Measurements from ENCODE around the gene CA10. TPM values are rescaled to one million over a fixed set of nuclear protein-coding genes. Genes with fewer than 3 reads are reported as not detected.

The CA10 gene
- total RNA-seq, 2 donors from 2014 or later, result 0.22 to 0.37 TPM

- no peak for DNase-seq
- no peaks in the 10 kb centered on the region for H3K9me3 Mint-ChIP-seq
- no peaks in the 10 kb centered on the region for H3K36me3 Mint-ChIP-seq (ENCODE audit: low read depth)
- Histone ChIP-seq H3K36me3 (ENCODE audit: control insufficient read depth, insufficient read depth, low read length) (no peaks in the 10 kb centered on the region), H3K4me1 (ENCODE audit: control insufficient read depth, insufficient read depth, low read length) (no peaks in the 10 kb centered on the region), H3K27ac (ENCODE audit: low read depth, low read length) (no peak overlapping the region), H3K4me3 (ENCODE audit: low read length) (no peak overlapping the region), H3K9me3 (ENCODE audit: control insufficient read depth, low read length) (no peaks in the 10 kb centered on the region), H3K9ac (ENCODE audit: extremely low read depth, low read length, poor library complexity, severe bottlenecking) (no peak overlapping the region), H3K27me3 (ENCODE audit: control insufficient read depth, insufficient read depth, low read length, poor library complexity, severe bottlenecking) (no peaks in the 10 kb centered on the region)
- no peak overlapping the region for H3K27ac Mint-ChIP-seq
- H3K4me3 Mint-ChIP-seq, result no peak overlapping the region
- peaks cover 7% of the 10 kb centered on the region for H3K27me3 Mint-ChIP-seq (ENCODE audit: insufficient read depth)
- 74 to 82% methylated on average over 3 of the region's 3 CpGs for WGBS, 2 experiments (ENCODE audit: insufficient coverage in 1 of 2, insufficient read length in 1 of 2)
- no peak for TF ChIP-seq CTCF (conservative IDR thresholded peaks at IDR 0.05)
- H3K4me1 Mint-ChIP-seq, result peaks cover 3% of the 10 kb centered on the region
Observed at GRCh38 chr17:51848451-51848850, 310.1 kb downstream of the CA10 start.

GRCh38 chr17:51846566-51846965 lies 311.9 kb downstream of the CA10 start:
- no peaks in the 10 kb centered on the region for H3K9me3 ChIP-seq (ENCODE audit: control insufficient read depth, low read length)
- H3K4me1 Mint-ChIP-seq, result no peaks in the 10 kb centered on the region
- no peaks in the 10 kb centered on the region for H3K27me3 ChIP-seq (ENCODE audit: control insufficient read depth, insufficient read depth, low read length, poor library complexity, severe bottlenecking)
- H3K27me3 Mint-ChIP-seq (ENCODE audit: insufficient read depth), result peaks cover 12% of the 10 kb centered on the region
- no peak for TF ChIP-seq CTCF (conservative IDR thresholded peaks at IDR 0.05)
- H3K4me3 Mint-ChIP-seq, result no peak overlapping the region
- no peak overlapping the region for H3K4me3 ChIP-seq (ENCODE audit: low read length)
- no peak for DNase-seq
- H3K9ac ChIP-seq (ENCODE audit: extremely low read depth, low read length, poor library complexity, severe bottlenecking), result no peak overlapping the region
- no peaks in the 10 kb centered on the region for H3K4me1 ChIP-seq (ENCODE audit: control insufficient read depth, insufficient read depth, low read length)
- H3K27ac Mint-ChIP-seq, result no peak overlapping the region
- no peak overlapping the region for H3K27ac ChIP-seq (ENCODE audit: low read depth, low read length)
- WGBS, 2 experiments (ENCODE audit: insufficient coverage in 1 of 2, insufficient read length in 1 of 2), result 95 to 98% methylated on average over 4 of the region's 4 CpGs
- no peaks in the 10 kb centered on the region for H3K36me3 ChIP-seq (ENCODE audit: control insufficient read depth, insufficient read depth, low read length)
- H3K36me3 Mint-ChIP-seq (ENCODE audit: low read depth), result no peaks in the 10 kb centered on the region
- H3K9me3 Mint-ChIP-seq, result no peaks in the 10 kb centered on the region

GRCh38 chr17:51845776-51846175 lies 312.7 kb downstream of the CA10 start:
- Mint-ChIP-seq H3K4me1 (no peaks in the 10 kb centered on the region), H3K27me3 (ENCODE audit: insufficient read depth) (peaks cover 12% of the 10 kb centered on the region), H3K4me3 (no peak overlapping the region), H3K9me3 (no peaks in the 10 kb centered on the region), H3K36me3 (ENCODE audit: low read depth) (no peaks in the 10 kb centered on the region), H3K27ac (no peak overlapping the region)
- Histone ChIP-seq H3K4me3 (ENCODE audit: low read length) (no peak overlapping the region), H3K9ac (ENCODE audit: extremely low read depth, low read length, poor library complexity, severe bottlenecking) (no peak overlapping the region), H3K36me3 (ENCODE audit: control insufficient read depth, insufficient read depth, low read length) (no peaks in the 10 kb centered on the region), H3K4me1 (ENCODE audit: control insufficient read depth, insufficient read depth, low read length) (no peaks in the 10 kb centered on the region), H3K27ac (ENCODE audit: low read depth, low read length) (no peak overlapping the region), H3K27me3 (ENCODE audit: control insufficient read depth, insufficient read depth, low read length, poor library complexity, severe bottlenecking) (no peaks in the 10 kb centered on the region), H3K9me3 (ENCODE audit: control insufficient read depth, low read length) (no peaks in the 10 kb centered on the region)
- DNase-seq, result no peak
- 86 to 90% methylated on average over 3 of the region's 3 CpGs for WGBS, 2 experiments (ENCODE audit: insufficient coverage in 1 of 2, insufficient read length in 1 of 2)
- no peak for TF ChIP-seq CTCF (conservative IDR thresholded peaks at IDR 0.05)
